Lower leg skin (tissue), 3 donors: ENCODE measurements around the gene CPT2.

Source experiments
- CTCF ChIP-seq, 3 donors: fragments of 450-650 bp; IDR thresholded peaks; one replicate each; pipeline ENCODE4 v1.5.1; 2016; ENCODE audit warnings: antibody characterized with exemption in 3 of 3, mild to moderate bottlenecking in 3 of 3, moderate library complexity in 2 of 3
- POLR2A ChIP-seq, 2 donors: fragments of 450-650 bp; IDR thresholded peaks; one replicate each; pipeline ENCODE4 v1.6.1; 2016 to 2017; ENCODE audit warnings: antibody characterized with exemption in 2 of 2, mild to moderate bottlenecking in 1 of 2, moderate library complexity in 1 of 2

GRCh38 chr1:53183095-53183990, 13.3 kb upstream of the CPT2 start:
- TF ChIP-seq POLR2A (IDR thresholded peaks at IDR 0.05) (no peak), CTCF (IDR thresholded peaks at IDR 0.05) (peak in 1 of 3 donors; percentile 44)
